K562 (cell line): ENCODE data around the gene C5orf22. TPM values are rescaled to one million over a fixed set of nuclear protein-coding genes. Genes with fewer than 3 reads are reported as not detected.

Source experiments
- ATAC-seq: fragments of 200-7000 bp; cut with Tn5 transposase; 3 replicates; pipeline ENCODE4 v1.9.1; 2020; ENCODE audit warnings: moderate library complexity
- BruUV-seq: library from RNA; stranded (reverse); fragments of 400-500 nt; replicated peaks from 2 replicates; lab custom pipeline; 2021; lab: Mats Ljungman, UMichigan
- CTCF ChIA-PET: fragments of 300-600 bp; formaldehyde crosslinking; extraction: SDS; loops from one replicate; lab custom pipeline; 2021; ENCODE audit warnings: low intra/inter-chr PET ratio; lab: Yijun Ruan, JAX
- POLR2A ChIA-PET: fragments of 300-600, 350-650 bp; sonication (Branson Sonifier 250); formaldehyde crosslinking; extraction: SDS; loops from one replicate; lab custom pipeline; 2021; ENCODE audit warnings: antibody characterized with exemption, inconsistent platforms; lab: Yijun Ruan, JAX
- DNase-seq, 4 experiments: peaks; one replicate each; pipeline versions ENCODE4 v3.0.0 to v3.0.0-alpha.2; 2011 to 2018; ENCODE audit warnings: low spot score in 3 of 4, mixed read lengths in 3 of 4; ENCODE audit errors: extremely low read depth in 1 of 4
- FAIRE-seq: peaks from 2 replicates; lab custom pipeline; 2011; peaks lifted over from hg19 to GRCh38; lab: Jason Lieb, UNC
- H2AFZ ChIP-seq: 2 replicates; pipeline ENCODE4 v1.6.0; 2011; ENCODE audit warnings: low read depth, low read length, control low read depth, inconsistent platforms
- H3K27ac ChIP-seq: fragments of 200-600 bp; 3 replicates; pipeline ENCODE4 v1.8.0; 2011; ENCODE audit warnings: low read depth, mild to moderate bottlenecking, control low read depth, inconsistent platforms, low read length, moderate library complexity, mixed read lengths; ENCODE audit errors: extremely low read depth
- H3K27me3 ChIP-seq, 2 experiments: fragments of 300-600 bp in 1 of 2; 2 replicates in 1 of 2; 3 replicates in 1 of 2; pipeline versions ENCODE4 v1.6.0 to v1.8.0; 2011; ENCODE audit warnings: inconsistent platforms in 2 of 2, low read length in 2 of 2, mild to moderate bottlenecking in 1 of 2, mixed read lengths in 1 of 2, moderate library complexity in 1 of 2; ENCODE audit not compliant: control insufficient read depth in 2 of 2, insufficient read depth in 2 of 2
- H3K36me3 ChIP-seq: fragments of 300-600 bp; 3 replicates; pipeline ENCODE4 v1.8.0; 2011; ENCODE audit warnings: mild to moderate bottlenecking, low read length, inconsistent platforms; ENCODE audit not compliant: control insufficient read depth, insufficient read depth
- H3K4me1 ChIP-seq, 2 experiments: fragments of 200-600 bp in 1 of 2; replicated peaks in 1 of 2; 2 replicates in 1 of 2; 3 replicates in 1 of 2; pipeline versions ENCODE4 v1.5.1 to v1.8.0; 2011; ENCODE audit warnings: inconsistent platforms in 2 of 2, low read length in 2 of 2, mild to moderate bottlenecking in 1 of 2, mixed read lengths in 1 of 2, moderate library complexity in 1 of 2; ENCODE audit not compliant: control insufficient read depth in 2 of 2, insufficient read depth in 2 of 2
- H3K4me2 ChIP-seq: 2 replicates; pipeline ENCODE4 v1.6.1; 2011; ENCODE audit warnings: low read length, control low read depth, inconsistent platforms, mixed read lengths; ENCODE audit not compliant: insufficient read depth
- H3K4me3 ChIP-seq: fragments of 200-600 bp; sonication (generic), shearing (Covaris generic); 2 replicates; pipeline ENCODE4 v1.5.1; 2016; ENCODE audit warnings: control low read depth, inconsistent platforms
- H3K79me2 ChIP-seq: fragments of 200-600 bp; 3 replicates; pipeline ENCODE4 v1.8.0; 2011; ENCODE audit warnings: low read length, inconsistent platforms; ENCODE audit not compliant: control insufficient read depth, insufficient read depth
- H3K9ac ChIP-seq, 2 experiments: 2 replicates each; pipeline versions ENCODE4 v1.6.0 to v1.6.1; 2011; ENCODE audit warnings: low read depth in 2 of 2, low read length in 2 of 2, control low read depth in 1 of 2, inconsistent platforms in 1 of 2, mild to moderate bottlenecking in 1 of 2, mixed read lengths in 1 of 2; ENCODE audit not compliant: insufficient read depth in 1 of 2
- H3K9me1 ChIP-seq: one replicate; pipeline ENCODE4 v1.6.0; 2011; ENCODE audit warnings: inconsistent platforms, mild to moderate bottlenecking, low read length, moderate library complexity; ENCODE audit not compliant: control insufficient read depth, insufficient read depth
- H3K9me3 ChIP-seq: replicated peaks from 2 replicates; pipeline ENCODE4 v1.5.1; 2011; ENCODE audit warnings: low read depth, low read length, inconsistent platforms; ENCODE audit not compliant: control insufficient read depth, insufficient read depth
- H4K20me1 ChIP-seq: replicated peaks from 2 replicates; pipeline ENCODE4 v1.6.1; 2011; ENCODE audit warnings: low read length, inconsistent platforms, mixed read lengths; ENCODE audit not compliant: control insufficient read depth, insufficient read depth
- CUX1 ChIP-seq: fragments of 200-800 bp; sonication (Bioruptor generic); IDR thresholded peaks from 2 replicates; pipeline ENCODE4 v1.6.1; 2016; ENCODE audit warnings: missing genetic modification characterization, missing compliant biosample characterization
- ZNF512 ChIP-seq: IDR thresholded peaks from 2 replicates; pipeline ENCODE4 v1.6.1; 2016; ENCODE audit warnings: missing genetic modification characterization, missing compliant biosample characterization
- WGBS: fragments of 100-300 bp; shearing (Covaris generic); methylation state at CpG from one replicate; pipeline ENCODE4 v1.1.6; 2016; ENCODE audit warnings: low coverage, mixed read lengths; ENCODE audit not compliant: insufficient coverage; ENCODE audit errors: missing lambda C conversion rate; 5-methylcytosine and 5-hydroxymethylcytosine counted together
- in situ Hi-C: fragments of 300-500 bp; cut with MboI; formaldehyde crosslinking; loops from 4 replicates; pipeline ENCODE4 v1.15.0; 2018; ENCODE audit warnings: inconsistent platforms, mixed read lengths
- intact Hi-C: fragments of 100-400 bp; cut with micrococcal nuclease; formaldehyde crosslinking; loops from 2 replicates; pipeline ENCODE4 v1.14.2; 2022
- polyA plus RNA-seq, 8 experiments: library from polyadenylated mRNA; depleted of rRNA in 4 of 8; stranded (reverse) in 5 of 8; unstranded in 3 of 8; fragments of >200 nt; fragmentation: Nextera tagmentation in 2 of 8; fragmentation: Illumina TruSeq in 1 of 8; extraction: Ambion mirVana in 2 of 8; extraction: Trizol in 1 of 8; gene quantifications; 2 replicates each; pipeline versions ENCODE4 v1.2.1 to v1.2.3, GENCODE V29; 2011 to 2014; ENCODE audit warnings: inconsistent platforms in 1 of 8, missing spikeins in 1 of 8
- total RNA-seq, 7 experiments: library from RNA; depleted of rRNA in 6 of 7; stranded (reverse); fragments of >200 nt in 6 of 7; fragmentation: Illumina TruSeq in 2 of 7; extraction: Trizol in 2 of 7; gene quantifications; 2 replicates each; pipeline versions ENCODE4 v1.2.1 to v1.2.3, GENCODE V29; 2011 to 2021; ENCODE audit warnings: low replicate concordance in 1 of 7

The C5orf22 gene
- total and polyA plus RNA-seq, 9 of the 15 experiments (the other 6 are each of a cell fraction or from before 2014, with no cell fraction given), result 22.7 to 56.7 (median 39.3) TPM

GRCh38 chr5:31583129-31583528, 51.0 kb downstream of the C5orf22 start:
- FAIRE-seq (no peak), DNase-seq (no peak), ATAC-seq (no peak)
- BruUV-seq, result no TSS peak
- Histone ChIP-seq H3K27ac (no peak overlapping the region), H3K79me2 (no peaks in the 10 kb centered on the region), H3K4me1 (no peaks in the 10 kb centered on the region), H3K9ac (no peak overlapping the region), H3K36me3 (no peaks in the 10 kb centered on the region), H3K4me2 (no peak overlapping the region), H3K4me3 (no peak overlapping the region), H4K20me1 (no peaks in the 10 kb centered on the region), H3K9me3 (no peaks in the 10 kb centered on the region), H3K27me3 (peaks cover 0 to 13% of the 10 kb centered on the region in 2 experiments; a peak in 2 of 5 replicates), H2AFZ (no peak overlapping the region), H3K9me1 (no peaks in the 10 kb centered on the region)
- in situ Hi-C loops (loop anchor here (5.0 to 25.0 kb wide), 3 partner anchors 219 to 1029 kb away; no protein-coding TSS in a partner anchor), intact Hi-C loops (loop anchor here (2.0 to 5.0 kb wide), 2 partner anchors 79 to 494 kb away; no protein-coding TSS in a partner anchor)
- 0% methylated on average over 2 of the region's 2 CpGs for WGBS
- ChIA-PET POLR2A (no interaction called here), CTCF (interaction anchor here (0.7 kb wide), 1 partner anchor 767 kb away, joined by 3 read pairs; no protein-coding TSS in a partner anchor)
- peak; percentile 25; the same call in 1 of the 2 replicates for TF ChIP-seq ZNF512 (tag)
- no peak for TF ChIP-seq CUX1
